Activated CD8-positive, alpha-beta memory T cell treated with anti-CD3 and anti-CD28 coated beads for 24 hours (primary cell): ENCODE data around the gene TIGD6.
A peak's percentile ranks its signal among the peaks of the same experiment; 100 is the strongest.

Experiments used
- DNase-seq: peaks from one replicate; pipeline ENCODE4 v3.0.0-alpha.2; 2020

TIGD6 gene

DNA sequence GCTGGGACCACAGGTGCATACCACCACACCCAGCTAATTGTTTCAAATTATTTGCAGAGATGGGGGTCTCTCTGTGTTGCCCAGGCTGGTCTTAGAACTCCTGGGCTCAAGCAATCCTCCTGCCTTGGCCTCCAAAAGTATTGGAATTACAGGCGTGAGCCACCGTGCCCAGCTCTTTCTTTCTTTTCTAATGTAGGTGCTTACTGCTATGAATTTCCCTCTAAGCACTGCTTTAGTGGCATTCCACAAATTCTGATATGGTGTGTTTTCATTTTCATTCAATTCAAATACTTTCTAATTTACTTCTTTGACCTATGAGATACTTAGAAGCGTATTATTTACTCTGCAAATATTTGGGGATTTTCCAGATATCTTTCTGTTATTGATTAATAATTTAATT lies 15.0 kb upstream of the TIGD6 start:
- no peak for DNase-seq

DNA sequence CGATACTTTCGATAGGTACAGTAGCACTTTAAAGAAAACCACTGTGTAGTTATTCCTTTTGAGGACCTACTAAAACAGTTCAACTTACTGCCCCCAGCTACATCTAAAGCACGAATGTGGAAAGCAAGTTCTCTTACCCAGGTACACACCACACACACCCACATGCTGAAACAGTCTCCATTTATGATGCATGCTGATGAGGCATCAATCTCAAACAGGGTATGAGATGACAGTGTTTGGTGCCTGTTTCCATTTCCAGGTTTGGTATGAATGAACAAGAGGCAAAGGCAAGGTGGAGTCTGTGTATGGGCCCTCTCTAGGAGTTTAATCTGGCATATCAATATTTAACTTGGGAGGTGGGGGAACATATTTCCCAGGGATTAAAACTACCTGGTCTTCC lies 14.0 kb upstream of the TIGD6 start:
- no peak for DNase-seq

DNA sequence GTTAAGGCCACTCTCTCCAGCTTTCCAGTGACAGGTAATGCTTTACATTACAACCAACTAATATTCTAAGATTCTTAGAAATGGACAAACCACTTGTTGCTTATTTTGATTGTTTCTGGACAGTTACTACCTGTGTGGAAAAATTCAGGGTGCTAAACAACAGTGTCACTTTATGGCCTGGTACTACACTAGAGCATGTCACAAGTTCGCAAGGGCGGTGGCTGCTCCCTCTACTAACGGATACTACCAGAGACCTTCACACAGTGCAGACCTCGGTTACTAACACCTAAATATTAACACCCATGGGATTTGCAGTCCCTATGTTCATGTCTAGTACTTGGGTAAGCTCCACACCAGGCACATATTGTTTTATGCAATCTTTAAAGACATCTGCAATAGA lies 13.5 kb upstream of the TIGD6 start:
- DNase-seq: no peak

DNA sequence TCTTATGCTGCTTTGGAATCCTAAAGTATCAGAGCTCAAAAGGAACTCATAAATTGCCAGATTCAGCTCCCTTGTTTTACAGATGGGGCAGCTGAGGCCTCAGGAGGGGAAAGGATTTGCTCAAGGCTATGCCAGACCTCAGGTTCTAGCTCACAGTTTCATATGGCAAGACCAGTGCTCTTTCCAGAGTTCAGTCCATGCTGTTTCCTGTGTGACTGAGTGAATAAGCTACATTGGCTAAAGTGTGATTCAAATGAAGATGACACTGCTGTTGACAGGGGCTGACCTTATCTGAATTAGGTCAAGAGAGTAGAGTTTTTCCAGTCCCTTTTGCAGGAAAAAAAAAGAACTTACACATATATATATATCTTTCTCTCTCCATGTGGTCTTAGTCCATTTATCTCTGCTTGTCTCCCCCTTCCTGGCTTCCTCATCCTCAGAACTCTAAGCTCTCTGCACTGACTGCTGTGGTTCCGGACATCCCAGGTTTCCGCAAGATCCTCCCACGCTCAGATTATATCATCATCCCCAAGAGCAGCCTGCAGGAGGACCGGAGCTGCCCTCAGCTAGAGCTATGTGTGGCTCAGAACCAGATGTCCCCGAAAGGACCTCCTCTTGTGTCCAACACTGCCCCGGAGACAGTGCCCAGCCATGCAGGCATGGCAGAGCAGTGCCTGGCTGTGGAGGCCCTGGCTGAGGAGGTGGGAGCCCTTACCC lies 9.4 kb upstream of the TIGD6 start:
- DNase-seq: no peak

GRCh38 chr5:150007050-150007449 lies 6.6 kb upstream of the TIGD6 start:
- no peak for DNase-seq

- DNase-seq: no peak
Measured at GRCh38 chr5:150006318-150006717, 5.9 kb upstream of the TIGD6 start.

DNA sequence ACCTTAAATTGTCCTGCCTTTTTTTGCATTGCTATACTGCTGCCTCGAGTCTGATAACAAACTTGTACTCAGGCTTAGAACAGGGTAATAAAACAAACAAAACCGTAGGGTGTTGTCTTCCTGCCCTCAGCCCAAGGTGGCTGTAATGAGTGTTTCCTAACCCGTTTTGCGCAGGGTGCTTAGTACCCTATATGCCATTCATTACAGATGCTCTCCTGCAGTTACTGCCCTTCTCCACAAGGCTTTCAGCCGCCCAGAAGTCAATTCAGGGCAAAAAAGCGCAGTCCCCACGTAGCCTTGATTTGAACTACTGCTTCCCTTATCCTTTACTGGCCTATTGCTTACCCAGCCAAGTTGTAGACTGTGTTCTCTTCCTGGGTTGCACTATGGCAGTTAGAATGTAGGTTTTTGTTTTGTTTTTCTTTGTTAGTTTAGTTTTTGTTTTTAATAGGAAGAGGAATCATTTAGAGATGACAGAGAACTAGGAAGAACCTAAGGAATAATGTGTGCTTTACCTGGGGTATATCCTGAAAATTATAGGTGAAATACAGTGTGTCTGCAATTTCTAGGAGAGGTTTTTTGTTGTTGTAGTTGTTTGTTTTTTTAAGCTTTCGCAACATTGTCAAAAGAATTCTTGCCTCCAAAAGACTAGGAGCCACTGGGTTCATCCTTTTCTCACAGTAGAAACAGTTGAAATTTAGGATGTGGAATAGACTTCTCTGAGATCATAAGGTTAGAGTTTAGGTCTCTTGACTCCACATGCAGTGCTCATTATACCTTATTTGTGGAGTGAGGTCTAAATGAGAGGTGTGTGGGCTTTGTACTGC lies 1.4 kb upstream of the TIGD6 start:
- peak; percentile 72 for DNase-seq

GRCh38 chr5:150000990-150001659 lies 671 bp upstream of the TIGD6 start:
- DNase-seq: peak; percentile 74

- no peak for DNase-seq
Measured at GRCh38 chr5:149999866-150000255, 593 bp downstream of the TIGD6 start.

- DNase-seq: no peak
Measured at GRCh38 chr5:149999359-149999758, 1.1 kb downstream of the TIGD6 start.

- no peak for DNase-seq
Measured at GRCh38 chr5:149998281-149998680, 2.2 kb downstream of the TIGD6 start.

DNA sequence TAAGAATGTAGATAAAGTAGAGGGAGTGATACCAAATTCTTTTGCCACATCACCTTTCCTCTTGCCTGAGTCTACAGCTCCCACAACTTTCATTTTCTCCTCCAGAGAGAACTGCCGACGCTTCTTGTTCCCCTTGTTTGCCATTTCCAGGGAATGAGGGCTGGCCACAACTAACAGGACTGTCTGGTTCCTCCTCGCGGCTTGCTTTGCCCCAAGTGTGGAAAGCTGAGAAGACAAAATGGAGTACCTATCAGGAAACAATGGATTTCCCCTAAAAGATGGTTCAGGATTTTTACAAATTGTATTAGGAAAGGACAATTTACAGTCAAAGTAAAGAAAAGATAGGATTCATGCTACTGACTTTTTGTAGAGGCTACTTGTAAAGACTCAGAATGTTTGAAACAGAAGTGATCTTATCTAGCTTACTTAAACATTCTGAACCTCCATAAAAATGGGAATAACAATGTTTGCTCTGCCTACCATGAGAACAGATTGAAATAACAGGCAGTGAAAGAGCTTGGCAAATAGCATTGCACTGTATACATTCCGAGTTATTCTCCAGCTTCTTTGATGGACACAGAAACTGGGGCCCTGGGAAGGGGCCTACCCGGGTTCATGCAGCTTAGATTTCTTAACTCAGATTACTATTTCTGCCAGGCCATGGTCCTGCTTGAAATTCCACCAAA lies 4.1 kb downstream of the TIGD6 start:
- no peak for DNase-seq

GRCh38 chr5:149995385-149996204 lies 4.9 kb downstream of the TIGD6 start:
- no peak for DNase-seq

GRCh38 chr5:149993471-149993870 lies 7.0 kb downstream of the TIGD6 start:
- no peak for DNase-seq

DNA sequence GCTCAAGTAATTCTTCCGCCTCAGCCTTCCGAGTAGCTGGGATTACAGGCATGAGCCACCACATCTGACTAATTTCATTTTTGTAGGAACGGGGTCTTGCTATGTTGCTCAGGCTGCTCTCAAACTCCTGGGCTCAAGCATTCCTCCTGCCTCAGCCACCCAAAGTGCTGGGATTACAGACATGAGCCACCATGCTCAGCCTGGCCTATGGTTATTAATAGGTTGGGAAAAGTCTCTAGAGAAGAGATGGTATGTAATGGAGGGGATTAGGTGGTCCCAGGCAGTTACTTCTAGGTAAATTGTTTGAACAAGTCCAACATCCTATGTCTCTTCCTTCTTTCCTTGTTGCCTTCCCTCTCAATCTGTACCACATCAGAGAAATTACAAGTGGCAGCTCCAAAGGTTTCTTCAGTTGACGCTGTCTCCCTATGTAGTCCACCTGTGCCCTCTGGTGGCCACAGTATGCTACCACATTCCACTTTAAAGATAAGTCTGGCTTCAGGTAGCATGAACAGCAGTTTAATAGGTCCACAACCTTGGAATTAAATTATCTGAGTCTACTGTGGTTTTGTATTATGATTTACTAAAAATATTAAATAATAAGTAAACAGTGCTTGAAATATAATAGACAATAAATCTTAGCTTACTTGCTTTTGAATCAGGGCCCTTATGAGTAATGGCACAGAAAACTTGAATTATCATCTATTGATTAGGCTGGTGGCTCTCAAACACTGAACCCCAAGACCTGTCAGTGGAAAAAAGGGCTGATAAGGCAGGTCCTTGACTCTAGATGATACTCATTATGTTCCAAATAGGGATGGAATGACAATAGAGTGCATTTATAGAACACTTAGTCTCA lies 9.7 kb downstream of the TIGD6 start:
- DNase-seq: peak; percentile 80

GRCh38 chr5:149988126-149988525 lies 12.3 kb downstream of the TIGD6 start:
- no peak for DNase-seq

- DNase-seq: no peak
Measured at GRCh38 chr5:149982505-149982904, 17.9 kb downstream of the TIGD6 start.

- DNase-seq: no peak
Measured at GRCh38 chr5:149981206-149981605, 19.2 kb downstream of the TIGD6 start.

GRCh38 chr5:149979896-149980295 lies 20.6 kb downstream of the TIGD6 start:
- DNase-seq: no peak

DNA sequence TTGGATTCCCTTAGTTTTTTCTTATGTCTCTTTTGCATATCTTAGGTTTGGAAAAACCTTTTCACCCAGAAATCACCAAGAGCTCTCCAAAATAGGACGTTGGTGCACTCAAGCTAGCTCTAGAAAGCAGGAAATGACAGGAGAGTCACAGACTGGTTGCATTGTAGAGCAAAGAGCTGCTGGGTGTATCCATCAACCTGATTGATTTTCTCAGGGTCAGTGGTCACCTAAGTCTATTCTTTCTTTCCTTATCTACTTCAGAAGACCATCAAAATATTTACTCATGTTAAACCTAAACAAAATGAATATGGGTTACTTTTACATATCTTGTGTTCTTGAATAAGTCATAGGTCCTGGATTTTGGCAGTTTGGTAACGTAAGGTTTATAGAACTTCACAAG lies 25.0 kb downstream of the TIGD6 start:
- DNase-seq: no peak

GRCh38 chr5:149969181-149969930 lies 31.1 kb downstream of the TIGD6 start:
- no peak for DNase-seq
